CD4-positive, alpha-beta T cell treated with Interferon alpha-2 for 1 hour (primary cell): ENCODE results near the gene RBM10.

Experiments
- DNase-seq, 2 donors: peaks; one replicate each; pipeline ENCODE4 v3.0.0-alpha.2; 2020 to 2022

Gene RBM10

DNA sequence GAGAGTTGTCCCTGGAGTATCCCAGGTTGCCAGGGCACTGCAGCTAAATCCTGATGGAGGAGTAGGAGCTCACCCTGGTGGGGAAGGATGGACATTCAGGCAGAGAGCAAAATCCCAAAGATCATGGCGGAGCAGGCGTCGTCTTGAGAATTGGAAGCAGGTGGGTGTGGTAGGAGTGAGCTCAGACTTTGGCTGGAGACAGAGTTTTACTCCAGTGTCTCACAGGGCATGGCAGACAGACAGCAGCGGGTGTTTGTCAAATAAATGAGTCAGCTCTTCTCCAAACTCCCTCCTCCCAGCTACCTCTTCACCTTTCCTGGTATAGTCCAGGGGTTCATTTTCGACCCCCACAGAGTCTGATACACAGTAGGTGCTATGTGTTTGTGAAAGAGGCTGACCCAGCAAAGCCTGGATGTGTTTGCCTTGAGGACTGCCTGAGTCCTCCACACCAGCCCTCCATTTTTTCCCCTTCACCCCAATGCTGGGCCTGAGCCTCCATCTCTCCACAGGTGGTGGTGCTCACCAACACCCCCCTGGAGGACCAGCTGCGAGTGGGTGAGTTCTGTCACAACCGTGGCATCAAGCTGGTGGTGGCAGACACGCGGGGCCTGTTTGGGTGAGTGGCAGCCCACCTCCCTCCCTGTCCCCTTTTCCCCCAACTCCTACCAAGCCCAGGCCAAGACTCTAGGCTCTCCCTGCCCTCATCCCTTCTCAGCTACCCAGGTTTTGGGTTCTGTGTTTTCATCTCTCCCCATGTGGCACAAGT is 55.5 kb downstream of the RBM10 start:
- no peak for DNase-seq

DNA sequence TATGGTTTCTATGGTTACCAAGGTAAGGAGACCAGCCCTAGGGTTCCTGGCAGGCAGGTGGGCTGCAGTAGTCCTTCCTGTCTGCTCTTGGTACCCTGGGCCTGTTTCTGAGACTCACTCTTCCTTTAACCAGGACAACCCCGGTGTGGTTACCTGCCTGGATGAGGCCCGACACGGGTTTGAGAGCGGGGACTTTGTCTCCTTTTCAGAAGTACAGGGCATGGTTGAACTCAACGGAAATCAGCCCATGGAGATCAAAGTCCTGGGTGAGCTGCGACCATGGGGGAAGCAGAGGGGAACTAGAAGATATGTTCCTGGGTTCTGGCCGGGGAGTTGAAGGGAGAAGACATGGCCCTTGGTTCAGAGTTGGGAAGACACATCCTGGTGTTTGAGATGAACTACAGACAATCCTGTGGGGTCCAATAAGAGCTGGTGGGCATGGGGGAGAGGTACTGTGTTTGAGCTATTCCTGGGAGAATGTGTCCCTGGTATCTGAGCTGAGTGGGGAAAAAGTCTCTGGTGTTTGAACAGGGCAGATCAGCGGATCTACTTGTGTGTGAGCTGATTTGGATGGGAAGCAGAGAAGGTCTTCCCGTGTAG is 56.4 kb downstream of the RBM10 start:
- no peak for DNase-seq

GRCh38 chrX:47202316-47202715 is 57.3 kb downstream of the RBM10 start:
- DNase-seq: no peak

- DNase-seq: no peak
Observed at GRCh38 chrX:47202877-47203276, 57.9 kb downstream of the RBM10 start.

DNA sequence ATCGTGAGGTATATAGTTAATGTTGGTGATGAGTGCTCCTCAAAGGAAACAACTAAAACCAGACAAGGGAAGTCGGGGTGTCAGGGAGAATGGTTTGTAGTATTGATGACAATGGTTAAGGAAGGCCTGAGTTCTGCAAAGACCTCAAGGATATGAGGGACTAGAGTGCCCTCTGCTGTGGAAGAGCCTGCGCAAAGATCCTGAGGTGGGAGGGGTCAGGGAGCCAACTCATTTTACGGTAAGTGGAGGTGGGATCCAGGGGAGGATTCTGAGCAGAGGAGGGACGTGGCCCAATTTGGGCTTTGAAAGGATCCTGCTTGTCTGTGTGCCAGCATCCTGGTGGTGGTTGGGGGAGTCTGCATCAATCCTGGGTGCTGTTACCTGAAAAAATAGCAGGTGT is 59.9 kb downstream of the RBM10 start:
- no peak for DNase-seq

DNA sequence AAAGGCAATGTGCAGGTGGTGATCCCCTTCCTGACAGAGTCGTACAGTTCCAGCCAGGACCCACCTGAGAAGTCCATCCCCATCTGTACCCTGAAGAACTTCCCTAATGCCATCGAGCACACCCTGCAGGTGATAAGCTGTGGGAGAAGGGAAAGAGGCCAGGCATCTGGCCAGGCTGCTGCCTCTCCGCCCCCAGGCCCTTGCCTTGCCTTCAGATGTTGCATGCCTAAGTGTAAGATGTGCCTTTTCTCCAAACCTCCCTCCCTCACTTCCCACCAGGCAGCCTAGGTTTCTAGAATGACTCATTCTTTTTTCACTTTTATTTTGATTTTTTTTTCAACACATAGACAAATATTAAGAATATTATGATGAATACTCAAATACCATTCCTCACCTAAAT is 61.3 kb downstream of the RBM10 start:
- no peak for DNase-seq

GRCh38 chrX:47208108-47208507 is 63.1 kb downstream of the RBM10 start:
- no peak for DNase-seq

DNA sequence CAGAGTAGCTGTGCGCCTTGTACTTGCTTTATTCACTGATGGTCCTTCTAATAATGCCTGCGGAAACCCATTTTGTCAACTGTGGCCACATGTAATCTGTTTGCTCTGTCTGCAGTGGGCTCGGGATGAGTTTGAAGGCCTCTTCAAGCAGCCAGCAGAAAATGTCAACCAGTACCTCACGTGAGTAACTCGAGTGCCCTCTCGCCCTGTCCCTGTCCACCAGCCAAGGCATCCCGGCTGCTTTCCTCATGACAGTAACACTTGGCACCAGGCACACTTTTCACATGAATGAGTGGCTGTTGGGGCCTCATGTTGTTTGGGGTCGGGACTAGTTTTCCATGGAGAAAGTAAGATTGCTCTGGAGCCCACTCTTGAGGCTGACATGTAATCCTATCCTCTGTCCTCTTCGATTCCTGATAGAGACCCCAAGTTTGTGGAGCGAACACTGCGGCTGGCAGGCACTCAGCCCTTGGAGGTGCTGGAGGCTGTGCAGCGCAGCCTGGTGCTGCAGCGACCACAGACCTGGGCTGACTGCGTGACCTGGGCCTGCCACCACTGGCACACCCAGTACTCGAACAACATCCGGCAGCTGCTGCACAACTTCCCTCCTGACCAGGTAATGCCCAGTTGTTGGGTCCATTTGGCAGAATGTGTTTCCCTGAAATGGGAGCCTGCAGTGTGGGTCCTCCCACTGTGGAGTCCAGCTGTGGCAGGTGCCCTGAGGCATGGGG is 64.7 kb downstream of the RBM10 start:
- no peak for DNase-seq

GRCh38 chrX:47210661-47211425 is 65.8 kb downstream of the RBM10 start:
- DNase-seq: no peak

DNA sequence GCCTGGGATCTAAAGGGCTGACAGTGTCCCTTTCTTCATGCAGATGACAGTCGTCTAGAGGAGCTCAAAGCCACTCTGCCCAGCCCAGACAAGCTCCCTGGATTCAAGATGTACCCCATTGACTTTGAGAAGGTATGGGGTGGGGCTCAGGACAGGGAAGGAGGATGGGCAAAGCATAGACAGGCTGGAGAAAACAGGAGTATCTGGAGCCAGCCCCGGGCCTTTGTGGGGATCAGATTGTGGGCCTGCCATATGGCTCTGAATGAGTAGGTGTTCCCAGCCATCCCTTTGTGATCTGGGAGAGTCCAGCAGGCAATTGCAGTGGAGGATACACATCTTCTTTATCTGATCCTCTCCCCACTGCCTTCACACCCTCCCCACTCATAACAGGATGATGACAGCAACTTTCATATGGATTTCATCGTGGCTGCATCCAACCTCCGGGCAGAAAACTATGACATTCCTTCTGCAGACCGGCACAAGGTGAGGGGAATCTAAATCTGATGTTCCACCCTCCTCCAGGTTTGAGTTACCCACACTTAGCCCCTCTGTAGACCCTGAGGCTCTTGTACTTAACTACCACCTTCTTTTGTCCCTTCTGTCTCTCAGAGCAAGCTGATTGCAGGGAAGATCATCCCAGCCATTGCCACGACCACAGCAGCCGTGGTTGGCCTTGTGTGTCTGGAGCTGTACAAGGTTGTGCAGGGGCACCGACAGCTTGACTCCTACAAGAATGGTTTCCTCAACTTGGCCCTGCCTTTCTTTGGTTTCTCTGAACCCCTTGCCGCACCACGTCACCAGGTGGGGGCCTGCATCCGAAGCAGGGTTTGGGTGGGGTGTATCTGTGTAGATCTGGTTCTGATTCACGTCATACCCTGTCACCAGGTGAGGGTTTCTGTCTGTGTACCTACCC is 67.6 kb downstream of the RBM10 start:
- no peak for DNase-seq

DNA sequence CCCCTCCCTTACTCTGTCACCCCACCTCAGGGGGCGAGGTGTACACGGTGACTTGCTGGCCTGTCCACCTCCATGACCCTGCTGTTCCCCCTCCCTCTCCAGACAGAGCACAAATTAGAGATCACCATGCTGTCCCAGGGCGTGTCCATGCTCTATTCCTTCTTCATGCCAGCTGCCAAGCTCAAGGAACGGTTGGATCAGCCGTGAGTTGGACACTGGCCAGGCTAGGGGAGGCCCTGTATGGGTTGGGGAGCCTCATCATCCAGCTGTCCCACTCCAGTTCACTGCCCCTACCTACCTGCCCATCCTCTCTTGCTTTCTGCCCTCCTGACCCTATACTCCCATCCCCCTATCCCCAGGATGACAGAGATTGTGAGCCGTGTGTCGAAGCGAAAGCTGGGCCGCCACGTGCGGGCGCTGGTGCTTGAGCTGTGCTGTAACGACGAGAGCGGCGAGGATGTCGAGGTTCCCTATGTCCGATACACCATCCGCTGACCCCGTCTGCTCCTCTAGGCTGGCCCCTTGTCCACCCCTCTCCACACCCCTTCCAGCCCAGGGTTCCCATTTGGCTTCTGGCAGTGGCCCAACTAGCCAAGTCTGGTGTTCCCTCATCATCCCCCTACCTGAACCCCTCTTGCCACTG is 69.5 kb downstream of the RBM10 start:
- DNase-seq: no peak

DNA sequence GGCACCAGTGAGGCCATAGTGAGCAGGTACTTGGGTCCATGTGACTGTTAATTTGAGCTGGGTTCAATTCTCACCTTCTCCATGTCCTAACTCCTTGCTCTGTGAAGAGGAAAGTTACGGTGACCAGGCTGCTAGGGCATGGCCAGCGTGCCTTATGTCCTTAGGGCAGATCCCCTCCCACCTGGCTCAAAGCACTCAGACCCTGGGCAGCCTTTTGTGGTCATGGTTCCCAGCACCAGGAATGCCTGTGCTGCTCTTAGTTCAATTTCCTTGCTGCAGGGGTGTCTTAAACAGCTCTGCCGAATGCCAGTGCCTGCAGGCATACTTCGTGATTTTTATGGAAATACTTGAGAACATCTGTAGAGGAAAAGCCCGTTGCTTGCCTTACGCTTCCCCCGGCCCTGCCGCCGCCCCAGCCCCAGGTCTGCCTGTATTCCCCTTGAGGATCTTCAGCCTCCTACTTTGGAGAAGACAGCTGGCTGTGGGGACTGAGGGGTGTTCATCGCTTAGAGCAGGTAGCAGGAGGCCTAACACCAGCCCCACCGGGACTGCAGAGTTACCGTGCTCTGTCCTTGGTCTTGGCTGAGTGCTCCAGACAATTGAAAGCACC is 70.4 kb downstream of the RBM10 start:
- DNase-seq: no peak

DNA sequence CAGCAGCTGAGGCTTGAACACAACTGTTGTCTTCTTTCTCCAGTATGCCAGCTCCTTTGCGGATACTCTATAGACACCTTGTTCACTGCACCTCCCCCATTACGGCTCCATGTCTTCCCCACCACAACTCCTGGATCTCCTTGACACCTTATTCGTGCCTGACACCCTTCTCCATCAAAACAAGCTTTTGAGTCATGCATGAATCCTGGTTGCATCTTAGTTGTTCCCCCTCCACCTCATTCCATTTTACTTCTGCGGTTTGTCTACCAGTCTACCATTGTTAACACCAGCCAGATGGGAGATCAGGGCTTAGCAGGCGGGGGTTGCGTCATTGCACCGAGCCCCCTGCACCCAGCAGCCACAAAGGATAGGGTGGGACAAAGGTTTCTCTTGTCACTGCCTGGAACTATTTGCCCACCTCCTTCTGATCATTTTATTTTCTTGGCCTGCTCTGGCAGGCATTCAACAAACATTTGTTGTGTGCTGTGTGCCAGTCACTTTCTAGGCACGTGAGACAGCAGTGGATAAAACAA is 71.4 kb downstream of the RBM10 start:
- no peak for DNase-seq

GRCh38 chrX:47217121-47217851 is 72.3 kb downstream of the RBM10 start:
- DNase-seq: peak in 1 of 2 donors; percentile 29

GRCh38 chrX:47217852-47218279 is 72.8 kb downstream of the RBM10 start:
- peak; percentile 98 to 100 for DNase-seq

- DNase-seq: peak; percentile 85 to 89
Observed at GRCh38 chrX:47218280-47218919, 73.4 kb downstream of the RBM10 start, which contains the start of gene CDK16. TSS of gene CDK16 (plus strand) at chrX:47218681. CDS start at chrX:47223558, 4,877 bp downstream.

- peak; percentile 65 to 70 for DNase-seq
Observed at GRCh38 chrX:47218920-47219815, 74.1 kb downstream of the RBM10 start.

DNA sequence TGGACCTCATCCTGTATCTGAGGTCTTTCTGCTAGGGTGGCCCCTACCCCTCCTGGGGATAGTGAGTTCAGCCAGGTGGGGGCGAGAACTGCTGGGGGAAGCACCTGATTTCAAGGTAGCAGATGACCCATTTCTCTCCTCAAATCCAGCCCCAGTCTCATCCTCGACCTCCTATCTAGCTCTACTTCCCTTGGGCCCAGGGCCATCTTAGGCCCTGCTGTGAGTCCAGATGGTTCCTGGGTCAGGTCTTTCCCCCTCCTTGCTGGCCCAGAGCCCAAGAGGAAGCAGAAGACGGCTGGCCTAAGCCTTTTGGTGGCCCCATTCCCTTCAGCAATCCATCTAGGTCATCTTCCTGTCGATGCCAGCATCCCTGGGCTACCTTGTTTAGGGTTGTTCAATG is 76.7 kb downstream of the RBM10 start:
- no peak for DNase-seq
